ENCODE data around the gene SND1.

- TF ChIP-seq POLR2A (IDR thresholded peaks at IDR 0.05), result no peak
- no peak for TF ChIP-seq CTCF (IDR thresholded peaks at IDR 0.05)
Measured at GRCh38 chr7:128057909-128058308, 405.9 kb downstream of the SND1 start.

Measured in right lobe of liver (tissue), 4 donors.